ENCODE data around the gene NRXN3. TPM values are rescaled to one million over a fixed set of nuclear protein-coding genes. Genes with fewer than 3 reads are reported as not detected.

NRXN3 gene
- total RNA-seq, 3 donors from 2014 or later, result 2.1 to 27.3 (median 2.6) TPM

GRCh38 chr14:79337761-79338160, 1167.6 kb downstream of the NRXN3 start:
- TF ChIP-seq CTCF (IDR thresholded peaks at IDR 0.05), result no peak
- DNase-seq (no peak), ATAC-seq (no peak)
- H3K4me3 ChIP-seq, result no peak overlapping the region
- H3K4me1 ChIP-seq (ENCODE audit: low read depth), result no peaks in the 10 kb centered on the region
- H3K9me3 ChIP-seq, result no peaks in the 10 kb centered on the region
- no peaks in the 10 kb centered on the region for H3K36me3 ChIP-seq (ENCODE audit: low read depth)
- intact Hi-C loops (cut with DNase I, micrococcal nuclease), result no loop called here

GRCh38 chr14:79342942-79343341, 1172.8 kb downstream of the NRXN3 start:
- DNase-seq (no peak), ATAC-seq (no peak)
- no peaks in the 10 kb centered on the region for H3K4me1 ChIP-seq (ENCODE audit: low read depth)
- H3K4me3 ChIP-seq, result no peak overlapping the region
- intact Hi-C loops (cut with DNase I, micrococcal nuclease), result no loop called here
- no peaks in the 10 kb centered on the region for H3K9me3 ChIP-seq
- H3K36me3 ChIP-seq (ENCODE audit: low read depth), result no peaks in the 10 kb centered on the region
- TF ChIP-seq CTCF (IDR thresholded peaks at IDR 0.05), result no peak

GRCh38 chr14:79351011-79351410, 1180.8 kb downstream of the NRXN3 start:
- TF ChIP-seq CTCF (IDR thresholded peaks at IDR 0.05), result no peak
- DNase-seq (no peak), ATAC-seq (no peak)
- no peak overlapping the region for H3K4me3 ChIP-seq
- H3K36me3 ChIP-seq (ENCODE audit: low read depth), result no peaks in the 10 kb centered on the region
- intact Hi-C loops (cut with DNase I, micrococcal nuclease), result no loop called here
- H3K9me3 ChIP-seq, result no peaks in the 10 kb centered on the region
- no peaks in the 10 kb centered on the region for H3K4me1 ChIP-seq (ENCODE audit: low read depth)

GRCh38 chr14:79352076-79352630, 1182.0 kb downstream of the NRXN3 start:
- TF ChIP-seq CTCF (IDR thresholded peaks at IDR 0.05), result no peak
- DNase-seq, result no peak
- Histone ChIP-seq H3K36me3 (ENCODE audit: low read depth) (no peaks in the 10 kb centered on the region), H3K4me3 (no peak overlapping the region), H3K9me3 (no peaks in the 10 kb centered on the region), H3K4me1 (ENCODE audit: low read depth) (no peaks in the 10 kb centered on the region)
- no peak for ATAC-seq
- intact Hi-C loops (cut with DNase I, micrococcal nuclease), result no loop called here

GRCh38 chr14:79354336-79354735, 1184.2 kb downstream of the NRXN3 start:
- intact Hi-C loops (cut with DNase I, micrococcal nuclease), result no loop called here
- DNase-seq, result no peak
- TF ChIP-seq CTCF (IDR thresholded peaks at IDR 0.05), result no peak
- no peaks in the 10 kb centered on the region for H3K36me3 ChIP-seq (ENCODE audit: low read depth)
- no peak overlapping the region for H3K4me3 ChIP-seq
- H3K9me3 ChIP-seq, result no peaks in the 10 kb centered on the region
- H3K4me1 ChIP-seq (ENCODE audit: low read depth), result no peaks in the 10 kb centered on the region
- ATAC-seq, result no peak

- intact Hi-C loops (cut with DNase I, micrococcal nuclease), result no loop called here
- H3K9me3 ChIP-seq, result no peaks in the 10 kb centered on the region
- no peaks in the 10 kb centered on the region for H3K36me3 ChIP-seq (ENCODE audit: low read depth)
- no peak for TF ChIP-seq CTCF (IDR thresholded peaks at IDR 0.05)
- ATAC-seq (no peak), DNase-seq (no peak)
- H3K4me3 ChIP-seq, result no peak overlapping the region
- no peaks in the 10 kb centered on the region for H3K4me1 ChIP-seq (ENCODE audit: low read depth)
Observed at GRCh38 chr14:79356040-79356439, 1185.9 kb downstream of the NRXN3 start.
